DND-41 (cell line): Measurements from ENCODE around the gene CFAP65.

Experiments
- ATAC-seq: fragments of 200-7000 bp; cut with Tn5 transposase; 3 replicates; pipeline ENCODE4 v1.9.1; 2021; ENCODE audit warnings: low read depth; ENCODE audit not compliant: insufficient read depth
- DNase-seq: peaks from one replicate; pipeline ENCODE4 v3.0.0-alpha.2; 2020
- H2AFZ ChIP-seq: 2 replicates; pipeline ENCODE4 v1.6.0; 2012; ENCODE audit warnings: low read depth, low read length
- H3K27ac ChIP-seq: 2 replicates; pipeline ENCODE4 v1.5.1; 2012; ENCODE audit warnings: low read length, inconsistent platforms
- H3K27me3 ChIP-seq: fragments of 200-600 bp; sonication (generic); 2 replicates; pipeline ENCODE4 v1.6.0; 2012; ENCODE audit warnings: low read length, mild to moderate bottlenecking, inconsistent platforms; ENCODE audit not compliant: insufficient read depth, poor library complexity
- H3K36me3 ChIP-seq: 2 replicates; pipeline ENCODE4 v1.5.1; 2012; ENCODE audit warnings: low read length, inconsistent platforms; ENCODE audit not compliant: insufficient read depth
- H3K4me1 ChIP-seq: 2 replicates; pipeline ENCODE4 v1.5.1; 2012; ENCODE audit warnings: mild to moderate bottlenecking, low read length; ENCODE audit not compliant: insufficient read depth
- H3K4me2 ChIP-seq: 2 replicates; pipeline ENCODE4 v1.6.0; 2012; ENCODE audit warnings: mild to moderate bottlenecking, moderate library complexity, low read length, inconsistent platforms; ENCODE audit not compliant: insufficient read depth
- H3K4me3 ChIP-seq, 2 experiments: fragments of 200-600 bp in 1 of 2; shearing (Covaris generic) in 1 of 2; 2 replicates each; pipeline ENCODE4 v1.5.1; 2012 to 2016; ENCODE audit warnings: inconsistent platforms in 2 of 2, low read length in 2 of 2, mild to moderate bottlenecking in 2 of 2, low read depth in 1 of 2, moderate library complexity in 1 of 2
- H3K79me2 ChIP-seq: 2 replicates; pipeline ENCODE4 v1.6.0; 2012; ENCODE audit warnings: low read length, inconsistent platforms; ENCODE audit not compliant: insufficient read depth
- H3K9ac ChIP-seq: 2 replicates; pipeline ENCODE4 v1.6.0; 2012; ENCODE audit warnings: low read depth, mild to moderate bottlenecking, inconsistent platforms, low read length, moderate library complexity
- H3K9me3 ChIP-seq: 2 replicates; pipeline ENCODE4 v1.5.1; 2012; ENCODE audit warnings: low read length, moderate library complexity, mild to moderate bottlenecking, inconsistent platforms; ENCODE audit not compliant: insufficient read depth, severe bottlenecking
- H4K20me1 ChIP-seq: 2 replicates; pipeline ENCODE4 v1.6.0; 2012; ENCODE audit warnings: low read length; ENCODE audit not compliant: insufficient read depth
- CTCF ChIP-seq: IDR thresholded peaks from 2 replicates; pipeline ENCODE4 v1.5.1; 2012; ENCODE audit warnings: borderline replicate concordance, low read length, moderate library complexity, mild to moderate bottlenecking; ENCODE audit not compliant: poor library complexity, severe bottlenecking; ENCODE audit errors: extremely low read depth
- EZH2 ChIP-seq: IDR thresholded peaks from 3 replicates; pipeline ENCODE4 v1.6.1; 2012; ENCODE audit warnings: borderline replicate concordance, low read depth, mild to moderate bottlenecking, moderate library complexity, low read length, inconsistent platforms; ENCODE audit not compliant: severe bottlenecking

CFAP65 gene

DNA sequence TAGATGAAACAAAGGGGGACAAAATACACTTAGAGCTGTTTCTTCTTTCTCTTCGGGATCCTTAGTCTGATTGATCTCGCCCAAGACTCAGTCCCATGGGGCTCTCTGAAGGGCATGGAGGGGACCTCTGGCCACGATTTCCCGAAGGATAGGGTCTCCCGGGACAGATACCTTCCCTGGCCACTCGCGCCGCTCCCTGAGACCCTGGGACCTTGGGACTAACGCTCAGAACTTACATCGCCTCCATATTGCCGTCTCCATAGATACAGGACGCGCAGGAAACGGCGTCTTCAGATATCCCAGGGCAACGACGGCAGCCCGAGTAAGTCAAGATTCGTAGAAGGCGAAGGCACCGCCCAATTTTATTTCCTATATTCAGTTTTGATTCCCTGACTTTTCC is at the start of gene CFAP65:
Gene CFAP65, minus strand, starts transcription at position 265 of the 400 bp plus-strand sequence. CDS start 2,468 bp downstream, outside the sequence.
- Histone ChIP-seq H3K9ac (no peak within 1 kb of the TSS), H3K36me3 (no peaks in the 10 kb centered on the region), H3K9me3 (no peaks in the 10 kb centered on the region), H3K79me2 (no peaks in the 10 kb centered on the region), H4K20me1 (0 out of 2 replicates have a peak, but pooled peaks cover 3% of the 10 kb centered on the region), H3K4me1 (no peaks in the 10 kb centered on the region), H3K4me2 (no peak within 1 kb of the TSS), H3K4me3 (no peak within 1 kb of the TSS), H2AFZ (no peak within 1 kb of the TSS), H3K27ac (no peak within 1 kb of the TSS), H3K27me3 (peaks cover 9% of the 10 kb centered on the region)
- no peak for ATAC-seq
- DNase-seq = no peak
- TF ChIP-seq CTCF (no peak), EZH2 (no peak)

- no peaks in the 10 kb centered on the region for H3K4me1 ChIP-seq
- ATAC-seq = no peak
- H3K27me3 ChIP-seq = no peaks in the 10 kb centered on the region
- H3K4me3 ChIP-seq = no peak overlapping the region
- H4K20me1 ChIP-seq = no peaks in the 10 kb centered on the region
- no peaks in the 10 kb centered on the region for H3K79me2 ChIP-seq
- H3K4me2 ChIP-seq = no peak overlapping the region
- no peaks in the 10 kb centered on the region for H3K9me3 ChIP-seq
- no peak overlapping the region for H3K9ac ChIP-seq
- H3K27ac ChIP-seq = no peak overlapping the region
- H2AFZ ChIP-seq = no peak overlapping the region
- DNase-seq = no peak
- peaks cover 2% of the 10 kb centered on the region; the same call in 1 of the 2 replicates for H3K36me3 ChIP-seq
- TF ChIP-seq CTCF = no peak
Measured at GRCh38 chr2:219090436-219091299, 49.4 kb upstream of the CFAP65 start.

DNA sequence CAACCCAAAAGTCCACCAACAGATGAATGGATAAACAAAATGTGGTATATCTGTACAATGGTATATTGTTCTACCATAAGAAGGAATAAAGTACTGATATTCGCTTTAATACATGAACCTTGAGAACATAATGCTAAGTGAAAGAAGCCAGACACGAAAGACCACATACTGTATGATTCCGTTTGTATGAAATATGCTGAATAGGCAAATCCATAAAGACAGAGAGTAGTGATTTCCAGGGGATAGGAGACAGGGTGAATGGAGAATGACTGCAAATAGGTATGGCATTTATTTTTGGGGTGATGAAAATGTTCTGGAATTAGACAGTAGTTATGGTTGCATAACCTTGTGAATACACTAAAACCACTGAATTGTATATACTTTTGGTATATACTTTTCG is 48.0 kb upstream of the CFAP65 start:
- no peaks in the 10 kb centered on the region for H3K79me2 ChIP-seq
- no peak overlapping the region for H2AFZ ChIP-seq
- no peak overlapping the region for H3K4me2 ChIP-seq
- no peak overlapping the region for H3K9ac ChIP-seq
- no peaks in the 10 kb centered on the region for H3K27me3 ChIP-seq
- H4K20me1 ChIP-seq = no peaks in the 10 kb centered on the region
- no peak overlapping the region for H3K4me3 ChIP-seq
- DNase-seq (no peak), ATAC-seq (no peak)
- no peaks in the 10 kb centered on the region; the same call in 1 of the 2 replicates for H3K36me3 ChIP-seq
- no peak overlapping the region for H3K27ac ChIP-seq
- TF ChIP-seq CTCF (no peak), EZH2 (no peak)
- H3K4me1 ChIP-seq = no peaks in the 10 kb centered on the region
- no peaks in the 10 kb centered on the region for H3K9me3 ChIP-seq
